Esophagus squamous epithelium (tissue), 5 donors: Measurements from ENCODE around the gene SERTAD1. TPM values are rescaled to one million over a fixed set of nuclear protein-coding genes. Genes with fewer than 3 reads are reported as not detected.
"Not testable (repeated sequence)": the region's sequence is repeated elsewhere in the genome, so short reads cannot be mapped to it uniquely, and the experiment has no call there.

Experiments
- DNase-seq: peaks from one replicate; lab custom pipeline; 2025; lab: John Stamatoyannopoulos, UW
- H3K27ac ChIP-seq, 4 donors: fragments of 200-600 bp; sonication (generic); one replicate each; pipeline ENCODE4 v1.5.1; 2016 to 2019; ENCODE audit warnings: mild to moderate bottlenecking in 1 of 4
- H3K27me3 ChIP-seq, 4 donors: fragments of 200-600 bp; sonication (generic); 1 replicate in 3 of 4; 2 replicates in 1 of 4; pipeline versions ENCODE4 v1.5.1 to v1.6.0; 2017 to 2021; ENCODE audit warnings: antibody characterized with exemption in 1 of 4
- H3K36me3 ChIP-seq, 3 donors: fragments of 200-600 bp; sonication (generic); one replicate each; pipeline ENCODE4 v1.5.1; 2016 to 2019
- H3K4me1 ChIP-seq, 3 donors: fragments of 200-600 bp; sonication (generic); one replicate each; pipeline ENCODE4 v1.5.1; 2017 to 2019
- H3K4me3 ChIP-seq, 4 donors: fragments of 200-600 bp; sonication (generic); 1 replicate in 3 of 4; 2 replicates in 1 of 4; pipeline ENCODE4 v1.5.1; 2016 to 2019; ENCODE audit warnings: mild to moderate bottlenecking in 2 of 4, moderate library complexity in 1 of 4
- H3K9me3 ChIP-seq, 3 donors: fragments of 200-600 bp; sonication (generic); one replicate each; pipeline ENCODE4 v1.5.1; 2016 to 2019
- POLR2A ChIP-seq, 4 donors: fragments of 450-650 bp; IDR thresholded peaks; one replicate each; pipeline ENCODE4 v1.6.1; 2017; ENCODE audit warnings: antibody characterized with exemption in 4 of 4, mild to moderate bottlenecking in 4 of 4, moderate library complexity in 3 of 4
- whole genome bisulfite sequencing, 2 donors: methylation state at CpG; one replicate each; pipeline ENCODE4 v1.1.5; 2018; 5-methylcytosine and 5-hydroxymethylcytosine counted together
- intact Hi-C: fragments of 100-400 bp; cut with DNase I; formaldehyde crosslinking; loops from one replicate; pipeline ENCODE4 v1.15.0; 2022
- total RNA-seq, 4 donors: library from RNA; depleted of rRNA; stranded (reverse); fragments of >200 nt; gene quantifications; one replicate each; pipeline ENCODE4 v1.1.0, GENCODE V29; 2016
- TF ChIP-seq, protein P1 (sequence below), 6 experiments: fragments of 450-650 bp in 4 of 6; fragments of 200-600 bp in 2 of 6; sonication (generic) in 2 of 6; IDR thresholded peaks; one replicate each; pipeline ENCODE4 v1.5.1; 2016 to 2019; ENCODE audit warnings: antibody characterized with exemption in 6 of 6, mild to moderate bottlenecking in 4 of 6, moderate library complexity in 4 of 6
- donor health status: DM: yes; HTN: yes; CAD: no.

Gene SERTAD1
- total RNA-seq, 4 donors from 2014 or later: 10.2 to 24.9 (median 16.2) TPM

DNA sequence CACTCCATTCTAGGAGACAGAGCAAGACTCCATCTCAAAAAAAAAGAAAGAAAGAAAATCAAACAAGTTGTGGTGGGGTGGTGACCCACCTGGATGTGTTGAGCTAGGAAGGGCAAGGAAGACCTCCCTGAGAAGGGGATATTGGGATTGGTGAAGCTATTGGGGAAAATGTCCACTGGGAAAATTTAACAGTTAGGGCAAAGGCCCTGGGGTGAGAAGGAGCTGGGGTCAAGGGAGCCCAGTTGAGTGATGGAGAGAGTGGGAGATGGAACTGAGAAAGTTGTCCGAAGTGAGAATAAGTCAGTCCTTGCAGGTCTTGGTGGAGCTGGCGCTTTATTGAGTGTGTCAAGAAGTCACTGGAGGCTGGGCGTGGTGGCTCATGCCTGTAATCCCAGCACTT, 12.5 kb upstream of the SERTAD1 start:
- H3K27ac ChIP-seq: no peak overlapping the region
- TF ChIP-seq, protein P1, sequence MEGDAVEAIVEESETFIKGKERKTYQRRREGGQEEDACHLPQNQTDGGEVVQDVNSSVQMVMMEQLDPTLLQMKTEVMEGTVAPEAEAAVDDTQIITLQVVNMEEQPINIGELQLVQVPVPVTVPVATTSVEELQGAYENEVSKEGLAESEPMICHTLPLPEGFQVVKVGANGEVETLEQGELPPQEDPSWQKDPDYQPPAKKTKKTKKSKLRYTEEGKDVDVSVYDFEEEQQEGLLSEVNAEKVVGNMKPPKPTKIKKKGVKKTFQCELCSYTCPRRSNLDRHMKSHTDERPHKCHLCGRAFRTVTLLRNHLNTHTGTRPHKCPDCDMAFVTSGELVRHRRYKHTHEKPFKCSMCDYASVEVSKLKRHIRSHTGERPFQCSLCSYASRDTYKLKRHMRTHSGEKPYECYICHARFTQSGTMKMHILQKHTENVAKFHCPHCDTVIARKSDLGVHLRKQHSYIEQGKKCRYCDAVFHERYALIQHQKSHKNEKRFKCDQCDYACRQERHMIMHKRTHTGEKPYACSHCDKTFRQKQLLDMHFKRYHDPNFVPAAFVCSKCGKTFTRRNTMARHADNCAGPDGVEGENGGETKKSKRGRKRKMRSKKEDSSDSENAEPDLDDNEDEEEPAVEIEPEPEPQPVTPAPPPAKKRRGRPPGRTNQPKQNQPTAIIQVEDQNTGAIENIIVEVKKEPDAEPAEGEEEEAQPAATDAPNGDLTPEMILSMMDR (IDR thresholded peaks at IDR 0.05): no peak
- TF ChIP-seq POLR2A (IDR thresholded peaks at IDR 0.05): no peak
- peaks cover 10 to 26% (median 21%) of the 10 kb centered on the region in 3 donors for H3K36me3 ChIP-seq
- H3K27me3 ChIP-seq: no peaks in the 10 kb centered on the region
- H3K9me3 ChIP-seq: no peaks in the 10 kb centered on the region
- no peak for DNase-seq
- intact Hi-C loops: no loop called here
- H3K4me3 ChIP-seq: no peak overlapping the region
- peaks cover 17 to 50% (median 21%) of the 10 kb centered on the region in 3 donors for H3K4me1 ChIP-seq
- 89 to 97% methylated on average over 3 of the region's 3 CpGs for WGBS, 2 donors

DNA sequence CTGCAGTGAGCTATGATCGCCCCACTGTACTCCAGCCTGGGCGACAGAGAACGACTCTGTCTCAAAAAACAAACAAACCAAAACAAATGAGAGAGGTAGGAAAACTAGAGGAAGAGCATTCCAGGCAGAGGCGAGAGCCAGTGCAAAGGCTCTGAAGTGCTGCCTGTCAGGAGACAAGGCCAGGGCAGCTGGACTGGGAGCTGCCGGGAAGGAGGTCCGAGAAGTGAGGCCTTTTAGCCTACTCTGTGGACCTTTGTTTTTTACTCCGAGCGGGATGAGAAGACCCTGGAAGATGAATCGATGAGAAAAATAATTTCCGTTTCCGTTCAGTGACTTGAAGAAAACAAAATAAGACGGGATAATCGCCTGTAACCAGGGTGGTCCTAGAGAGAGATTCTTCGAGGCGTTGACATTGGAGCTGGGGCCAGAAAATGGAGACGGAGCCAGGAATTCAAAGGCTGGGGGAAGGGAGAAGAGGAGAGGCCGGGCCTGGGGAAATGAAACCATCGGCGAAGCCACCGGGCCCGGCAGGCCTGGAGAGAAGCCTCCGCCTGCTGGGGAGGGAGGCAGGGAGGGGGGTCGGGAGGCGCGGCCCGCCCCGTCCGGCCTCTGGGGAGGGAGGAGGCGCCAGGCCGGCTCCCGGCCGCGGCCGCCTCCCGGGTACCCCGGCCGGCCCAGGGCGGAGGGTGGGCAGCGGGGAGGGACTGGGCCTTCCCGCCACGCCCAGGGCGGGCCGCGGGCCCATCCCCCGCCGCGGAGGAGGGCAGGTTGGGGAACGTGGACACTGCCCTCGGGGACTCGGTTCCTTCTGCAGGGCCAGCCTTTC, 7.8 kb upstream of the SERTAD1 start:
- TF ChIP-seq, protein P1 (IDR thresholded peaks at IDR 0.05): no peak
- TF ChIP-seq POLR2A (IDR thresholded peaks at IDR 0.05): peak in 1 of 4 donors; percentile 63
- intact Hi-C loops: no loop called here
- H3K4me3 ChIP-seq: peak overlapping the region; percentile 26 to 66 (median 50)
- H3K36me3 ChIP-seq: no peaks in the 10 kb centered on the region
- 2% methylated on average over 22 to 25 of the region's 50 CpGs for WGBS, 2 donors
- no peaks in the 10 kb centered on the region for H3K27me3 ChIP-seq
- H3K4me1 ChIP-seq: peaks cover 6 to 39% (median 16%) of the 10 kb centered on the region in 3 donors
- peak overlapping the region; percentile 90 to 97 (median 92) for H3K27ac ChIP-seq
- no peaks in the 10 kb centered on the region for H3K9me3 ChIP-seq
- DNase-seq: no peak

DNA sequence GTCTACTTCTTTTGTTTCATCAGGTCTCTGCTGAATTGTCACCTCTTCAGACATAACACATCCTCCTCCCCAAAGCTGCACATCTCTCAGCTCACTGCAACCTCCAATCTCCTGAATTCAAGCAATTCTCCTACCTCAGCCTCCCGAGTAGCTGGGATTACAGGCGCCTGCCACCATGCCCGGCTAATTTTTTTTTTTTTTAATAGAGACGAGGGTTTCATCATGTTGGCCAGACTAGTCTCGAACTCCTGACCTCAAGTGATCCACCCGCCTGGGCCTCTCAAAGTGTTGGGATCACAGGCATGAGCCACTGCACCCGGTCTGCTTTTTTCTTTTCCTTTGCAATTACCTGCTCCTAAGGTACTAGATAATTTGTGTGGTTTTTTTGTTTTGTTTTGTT, 7.0 kb upstream of the SERTAD1 start:
- intact Hi-C loops: not testable (repeated sequence)

DNA sequence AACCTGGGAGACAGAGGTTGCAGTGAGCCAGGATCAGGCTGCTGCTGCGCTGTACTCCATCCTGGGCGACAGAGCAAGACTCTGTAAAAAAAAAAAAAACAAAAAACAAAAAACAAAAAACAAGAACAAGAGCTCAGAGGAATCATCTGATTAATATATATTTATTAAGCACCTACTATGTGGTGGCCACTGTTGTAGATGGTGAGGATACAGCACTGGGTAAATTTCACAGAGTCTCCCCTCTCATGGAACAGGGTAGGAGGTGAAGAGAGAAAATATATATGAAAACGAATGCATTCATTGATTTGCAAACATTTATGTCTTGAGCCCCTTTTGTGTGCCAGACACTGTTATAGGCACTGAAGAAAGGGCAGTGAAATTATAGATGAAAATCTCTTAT, 5.9 kb upstream of the SERTAD1 start:
- H3K4me1 ChIP-seq: peaks cover 6 to 45% (median 17%) of the 10 kb centered on the region in 3 donors
- no peak overlapping the region for H3K4me3 ChIP-seq
- H3K27me3 ChIP-seq: no peaks in the 10 kb centered on the region
- H3K27ac ChIP-seq: peak overlapping the region in 2 of 4 donors; percentile 90 to 97
- intact Hi-C loops: no loop called here
- no peaks in the 10 kb centered on the region for H3K36me3 ChIP-seq
- DNase-seq: no peak
- 73 to 90% methylated on average over 2 to 3 of the region's 3 CpGs for WGBS, 2 donors
- TF ChIP-seq, protein P1 (IDR thresholded peaks at IDR 0.05): no peak
- no peak for TF ChIP-seq POLR2A (IDR thresholded peaks at IDR 0.05)
- no peaks in the 10 kb centered on the region for H3K9me3 ChIP-seq

More for the DNA sequence above, 7.0 kb upstream of the SERTAD1 start:
- H3K9me3 ChIP-seq, H3K36me3 ChIP-seq, H3K27me3 ChIP-seq, DNase-seq: not testable (repeated sequence)
- Histone ChIP-seq H3K4me1 (peaks cover 6 to 39% (median 16%) of the 10 kb centered on the region in 3 donors), H3K4me3 (peak overlapping the region in 3 of 4 donors; percentile 46 to 66 (median 55)), H3K27ac (peak overlapping the region; percentile 90 to 97 (median 92))
- 32 to 37% methylated on average over 7 of the region's 7 CpGs for WGBS, 2 donors

DNA sequence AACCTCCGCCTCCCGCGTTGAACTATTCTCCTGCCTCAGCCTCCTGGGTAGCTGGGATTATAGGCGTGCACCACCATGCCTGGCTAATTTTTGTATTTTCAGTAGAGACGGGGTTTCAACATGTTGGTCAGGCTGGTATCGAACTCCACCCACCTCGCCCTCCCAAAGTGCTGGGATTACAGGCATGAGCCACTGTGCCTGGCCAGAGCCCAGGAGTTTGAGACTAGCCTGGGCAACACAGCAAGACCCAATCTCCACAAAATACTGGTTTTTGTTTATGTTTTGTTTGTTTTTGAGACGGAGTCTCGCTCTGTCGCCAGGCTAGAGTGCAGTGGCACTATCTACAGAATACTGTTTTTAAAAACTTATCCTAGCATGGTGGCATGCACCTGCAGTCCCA, 4.5 kb upstream of the SERTAD1 start:
- 80 to 89% methylated on average over 7 to 8 of the region's 10 CpGs for WGBS, 2 donors
- not testable (repeated sequence) for DNase-seq

DNA sequence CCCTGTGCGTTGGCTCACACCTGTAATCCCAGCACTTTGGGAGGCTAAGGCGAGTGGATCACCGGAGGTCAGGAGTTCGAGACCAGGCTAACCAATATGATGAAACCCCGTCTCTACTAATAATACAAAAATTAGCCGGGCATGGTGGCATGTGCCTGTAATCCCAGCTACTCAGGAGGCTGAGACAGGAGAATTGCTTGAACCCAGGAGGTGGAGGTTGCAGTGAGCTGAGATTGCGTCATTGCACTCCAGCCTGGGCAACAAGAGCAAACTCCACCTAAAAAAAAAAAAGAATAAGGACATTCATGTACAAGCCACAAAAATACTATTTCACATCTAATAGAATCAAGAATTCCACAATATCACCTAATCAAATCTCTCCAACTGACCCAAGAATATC, 2.4 kb upstream of the SERTAD1 start:
- intact Hi-C loops: loop anchor here (10.0 kb wide), 1 partner anchor 177 kb away; the partner anchor contains the start of gene LTBP4
- not testable (repeated sequence) for H3K4me3 ChIP-seq, H3K27ac ChIP-seq, DNase-seq, H3K9me3 ChIP-seq, H3K36me3 ChIP-seq, H3K27me3 ChIP-seq
- WGBS, 2 donors: 94 to 96% methylated on average over 7 of the region's 7 CpGs
- peaks cover 6 to 49% (median 31%) of the 10 kb centered on the region in 3 donors for H3K4me1 ChIP-seq

More for the DNA sequence above, 4.5 kb upstream of the SERTAD1 start:
- H3K9me3 ChIP-seq, H3K4me3 ChIP-seq, H3K27me3 ChIP-seq, H3K27ac ChIP-seq, H3K36me3 ChIP-seq, intact Hi-C loops: not testable (repeated sequence)
- H3K4me1 ChIP-seq: peaks cover 6 to 52% (median 23%) of the 10 kb centered on the region in 3 donors
